Measurements from ENCODE around the gene ADAMTSL1. TPM values are rescaled to one million over a fixed set of nuclear protein-coding genes. Genes with fewer than 3 reads are reported as not detected.

ADAMTSL1 gene
- total RNA-seq, 1 donor from 2014 or later: 12.6 TPM

DNA sequence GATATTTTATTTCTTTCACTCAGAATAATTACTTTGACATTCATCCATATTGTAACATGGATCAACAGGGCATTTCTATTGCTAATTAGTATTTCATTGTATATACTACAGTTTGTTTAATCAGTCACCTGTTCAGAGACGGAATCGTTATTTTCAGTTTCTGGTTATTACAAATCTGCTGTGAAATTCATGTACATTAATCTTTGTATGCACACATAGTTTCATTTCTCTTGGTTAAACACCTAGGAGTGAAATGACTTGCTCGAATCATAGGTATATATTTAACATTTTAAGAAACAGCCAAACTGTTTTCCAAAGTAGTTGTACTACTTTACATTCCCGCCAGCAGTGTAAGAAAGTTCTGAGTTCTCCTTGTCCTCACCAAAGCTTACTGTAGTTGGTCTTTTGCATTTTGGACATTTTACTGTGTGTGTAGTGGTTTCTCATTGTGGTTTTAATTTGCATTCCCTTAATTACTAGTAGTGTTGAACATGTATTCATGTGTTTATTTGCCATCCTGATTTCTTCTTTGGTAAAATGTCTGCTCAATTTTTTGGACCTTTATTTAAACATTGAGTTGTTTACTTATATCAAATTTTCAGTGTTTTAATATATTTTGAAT, 360.9 kb downstream of the ADAMTSL1 start:
- H3K27ac Mint-ChIP-seq (ENCODE audit: unreplicated experiment): no peak overlapping the region
- H3K27ac ChIP-seq (ENCODE audit: low read depth, low read length): no peak overlapping the region
- H3K4me2 ChIP-seq (ENCODE audit: low read length): no peak overlapping the region
- no peaks in the 10 kb centered on the region for H3K27me3 ChIP-seq (ENCODE audit: insufficient read depth, low read length)
- FAIRE-seq (no peak), DNase-seq (ENCODE audit: low read depth) (no peak)
- no peak overlapping the region for H3K4me3 Mint-ChIP-seq (ENCODE audit: unreplicated experiment)
- TF ChIP-seq EZH2 (IDR thresholded peaks at IDR 0.05; ENCODE audit: insufficient read depth, low read length): no peak
- TF ChIP-seq, protein P1, sequence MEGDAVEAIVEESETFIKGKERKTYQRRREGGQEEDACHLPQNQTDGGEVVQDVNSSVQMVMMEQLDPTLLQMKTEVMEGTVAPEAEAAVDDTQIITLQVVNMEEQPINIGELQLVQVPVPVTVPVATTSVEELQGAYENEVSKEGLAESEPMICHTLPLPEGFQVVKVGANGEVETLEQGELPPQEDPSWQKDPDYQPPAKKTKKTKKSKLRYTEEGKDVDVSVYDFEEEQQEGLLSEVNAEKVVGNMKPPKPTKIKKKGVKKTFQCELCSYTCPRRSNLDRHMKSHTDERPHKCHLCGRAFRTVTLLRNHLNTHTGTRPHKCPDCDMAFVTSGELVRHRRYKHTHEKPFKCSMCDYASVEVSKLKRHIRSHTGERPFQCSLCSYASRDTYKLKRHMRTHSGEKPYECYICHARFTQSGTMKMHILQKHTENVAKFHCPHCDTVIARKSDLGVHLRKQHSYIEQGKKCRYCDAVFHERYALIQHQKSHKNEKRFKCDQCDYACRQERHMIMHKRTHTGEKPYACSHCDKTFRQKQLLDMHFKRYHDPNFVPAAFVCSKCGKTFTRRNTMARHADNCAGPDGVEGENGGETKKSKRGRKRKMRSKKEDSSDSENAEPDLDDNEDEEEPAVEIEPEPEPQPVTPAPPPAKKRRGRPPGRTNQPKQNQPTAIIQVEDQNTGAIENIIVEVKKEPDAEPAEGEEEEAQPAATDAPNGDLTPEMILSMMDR (IDR thresholded peaks at IDR 0.05; ENCODE audit: insufficient read depth, low read depth, low read length): no peak
- peaks cover 7% of the 10 kb centered on the region for H3K36me3 Mint-ChIP-seq (ENCODE audit: low read depth, unreplicated experiment)
- no peaks in the 10 kb centered on the region for H3K4me1 ChIP-seq (ENCODE audit: insufficient read depth, low read length)
- peaks cover 2% of the 10 kb centered on the region for H3K9me3 Mint-ChIP-seq (ENCODE audit: unreplicated experiment)
- H3K36me3 ChIP-seq (ENCODE audit: insufficient read depth, low read length): peaks cover 17% of the 10 kb centered on the region
- H3K9ac ChIP-seq (ENCODE audit: low read length): no peak overlapping the region
- H3K4me1 Mint-ChIP-seq (ENCODE audit: low read depth, unreplicated experiment): peaks cover 2% of the 10 kb centered on the region
- no peaks in the 10 kb centered on the region for H4K20me1 ChIP-seq (ENCODE audit: insufficient read depth, low read length)
- no peak overlapping the region for H2AFZ ChIP-seq (ENCODE audit: low read depth, low read length)
- no peak overlapping the region for H3K4me3 ChIP-seq (ENCODE audit: insufficient read depth, low read depth, low read length)
- H3K9me3 ChIP-seq (ENCODE audit: insufficient read depth, low read depth, low read length): no peaks in the 10 kb centered on the region
- H3K27me3 Mint-ChIP-seq (ENCODE audit: low read depth, unreplicated experiment): no peaks in the 10 kb centered on the region
- H3K79me2 ChIP-seq (ENCODE audit: insufficient read depth, low read length): peaks cover 4% of the 10 kb centered on the region

DNA sequence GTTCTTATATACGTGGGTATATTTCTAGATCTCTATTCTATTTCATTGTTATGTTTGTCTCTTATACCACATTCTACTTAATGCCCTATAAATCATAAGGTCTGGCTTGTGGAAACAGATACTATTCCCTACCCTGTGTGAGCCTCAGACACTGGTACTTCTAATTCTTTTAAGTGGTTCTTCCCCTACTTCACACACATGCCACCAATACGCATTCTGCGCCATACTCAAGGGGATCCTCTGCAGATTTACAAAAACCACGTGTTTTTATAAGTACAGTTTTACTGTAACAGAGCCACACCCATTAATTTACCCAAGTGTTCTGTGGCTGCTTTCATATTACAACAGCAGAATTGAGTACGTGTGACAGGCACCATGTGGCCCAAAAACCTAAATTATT, 363.4 kb downstream of the ADAMTSL1 start:
- TF ChIP-seq EZH2 (IDR thresholded peaks at IDR 0.05; ENCODE audit: insufficient read depth, low read length): no peak
- TF ChIP-seq, protein P1 (IDR thresholded peaks at IDR 0.05; ENCODE audit: insufficient read depth, low read depth, low read length): no peak
- Histone ChIP-seq H3K9me3 (ENCODE audit: insufficient read depth, low read depth, low read length) (no peaks in the 10 kb centered on the region), H4K20me1 (ENCODE audit: insufficient read depth, low read length) (no peaks in the 10 kb centered on the region), H3K9ac (ENCODE audit: low read length) (no peak overlapping the region), H3K4me1 (ENCODE audit: insufficient read depth, low read length) (no peaks in the 10 kb centered on the region), H3K27me3 (ENCODE audit: insufficient read depth, low read length) (no peaks in the 10 kb centered on the region), H3K79me2 (ENCODE audit: insufficient read depth, low read length) (peaks cover 4% of the 10 kb centered on the region), H2AFZ (ENCODE audit: low read depth, low read length) (no peak overlapping the region), H3K4me2 (ENCODE audit: low read length) (no peak overlapping the region), H3K27ac (ENCODE audit: low read depth, low read length) (no peak overlapping the region), H3K4me3 (ENCODE audit: insufficient read depth, low read depth, low read length) (no peak overlapping the region), H3K36me3 (ENCODE audit: insufficient read depth, low read length) (peaks cover 2% of the 10 kb centered on the region)
- Mint-ChIP-seq H3K9me3 (ENCODE audit: unreplicated experiment) (peaks cover 2% of the 10 kb centered on the region), H3K27ac (ENCODE audit: unreplicated experiment) (no peak overlapping the region), H3K36me3 (ENCODE audit: low read depth, unreplicated experiment) (peaks cover 3% of the 10 kb centered on the region), H3K4me3 (ENCODE audit: unreplicated experiment) (no peak overlapping the region), H3K27me3 (ENCODE audit: low read depth, unreplicated experiment) (no peaks in the 10 kb centered on the region), H3K4me1 (ENCODE audit: low read depth, unreplicated experiment) (no peaks in the 10 kb centered on the region)
- DNase-seq (ENCODE audit: low read depth) (no peak), FAIRE-seq (no peak)

DNA sequence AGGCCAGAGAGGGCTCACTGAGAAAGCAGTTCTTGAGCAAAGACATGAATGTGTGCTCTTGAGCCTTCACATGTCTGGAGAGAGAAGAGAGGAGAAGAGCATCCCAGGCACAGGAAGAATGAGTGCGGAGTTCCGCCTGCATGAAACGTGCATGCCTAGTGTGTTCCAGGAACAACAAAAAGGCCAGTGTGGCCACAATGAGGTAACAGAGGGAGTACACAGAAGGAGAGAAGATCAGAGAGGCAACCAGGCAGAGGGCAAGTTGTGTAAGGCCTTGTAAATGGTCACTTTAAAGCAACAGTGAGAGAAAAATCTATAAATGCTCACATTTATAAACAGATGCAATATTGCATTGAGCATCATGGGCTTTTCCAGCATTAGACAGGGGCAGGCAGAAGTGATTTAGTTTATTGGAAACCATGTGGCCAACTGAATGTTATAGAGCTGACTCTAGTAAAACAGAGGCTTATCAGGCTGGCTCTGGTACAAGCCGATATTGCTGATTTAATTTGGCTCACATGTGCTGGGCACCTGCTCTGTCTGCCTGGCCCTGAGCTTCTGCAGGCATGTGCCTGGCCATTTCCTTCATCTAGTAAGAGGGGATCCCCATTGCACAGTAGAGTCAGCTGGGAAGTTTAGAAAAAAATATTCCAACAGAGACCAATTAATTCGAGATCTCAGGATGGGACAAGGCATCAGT, 373.8 kb downstream of the ADAMTSL1 start:
- no peaks in the 10 kb centered on the region for H3K4me1 Mint-ChIP-seq (ENCODE audit: low read depth, unreplicated experiment)
- no peaks in the 10 kb centered on the region for H3K27me3 Mint-ChIP-seq (ENCODE audit: low read depth, unreplicated experiment)
- Histone ChIP-seq H3K27me3 (ENCODE audit: insufficient read depth, low read length) (no peaks in the 10 kb centered on the region), H3K4me1 (ENCODE audit: insufficient read depth, low read length) (no peaks in the 10 kb centered on the region), H4K20me1 (ENCODE audit: insufficient read depth, low read length) (peaks cover 15% of the 10 kb centered on the region), H3K9ac (ENCODE audit: low read length) (no peak overlapping the region), H3K27ac (ENCODE audit: low read depth, low read length) (no peak overlapping the region), H2AFZ (ENCODE audit: low read depth, low read length) (no peak overlapping the region), H3K9me3 (ENCODE audit: insufficient read depth, low read depth, low read length) (no peaks in the 10 kb centered on the region), H3K79me2 (ENCODE audit: insufficient read depth, low read length) (no peaks in the 10 kb centered on the region), H3K4me2 (ENCODE audit: low read length) (no peak overlapping the region), H3K36me3 (ENCODE audit: insufficient read depth, low read length) (peaks cover 16% of the 10 kb centered on the region), H3K4me3 (ENCODE audit: insufficient read depth, low read depth, low read length) (no peak overlapping the region)
- no peak for FAIRE-seq
- TF ChIP-seq EZH2 (IDR thresholded peaks at IDR 0.05; ENCODE audit: insufficient read depth, low read length): no peak
- TF ChIP-seq, protein P1 (IDR thresholded peaks at IDR 0.05; ENCODE audit: insufficient read depth, low read depth, low read length): no peak
- H3K9me3 Mint-ChIP-seq (ENCODE audit: unreplicated experiment): peaks cover 4% of the 10 kb centered on the region
- peaks cover 5% of the 10 kb centered on the region for H3K36me3 Mint-ChIP-seq (ENCODE audit: low read depth, unreplicated experiment)
- no peak for DNase-seq (ENCODE audit: low read depth)
- no peak overlapping the region for H3K4me3 Mint-ChIP-seq (ENCODE audit: unreplicated experiment)
- no peak overlapping the region for H3K27ac Mint-ChIP-seq (ENCODE audit: unreplicated experiment)

Data from astrocyte (in vitro differentiated cells and primary cell).